NCI-H1694 treated with DMSO at 0.1 percent for 48 hours (cell line): ENCODE measurements around the gene OVAAL.

Source experiments
- DNase-seq: peaks from one replicate; lab custom pipeline; 2025; lab: John Stamatoyannopoulos, UW

OVAAL gene

DNA sequence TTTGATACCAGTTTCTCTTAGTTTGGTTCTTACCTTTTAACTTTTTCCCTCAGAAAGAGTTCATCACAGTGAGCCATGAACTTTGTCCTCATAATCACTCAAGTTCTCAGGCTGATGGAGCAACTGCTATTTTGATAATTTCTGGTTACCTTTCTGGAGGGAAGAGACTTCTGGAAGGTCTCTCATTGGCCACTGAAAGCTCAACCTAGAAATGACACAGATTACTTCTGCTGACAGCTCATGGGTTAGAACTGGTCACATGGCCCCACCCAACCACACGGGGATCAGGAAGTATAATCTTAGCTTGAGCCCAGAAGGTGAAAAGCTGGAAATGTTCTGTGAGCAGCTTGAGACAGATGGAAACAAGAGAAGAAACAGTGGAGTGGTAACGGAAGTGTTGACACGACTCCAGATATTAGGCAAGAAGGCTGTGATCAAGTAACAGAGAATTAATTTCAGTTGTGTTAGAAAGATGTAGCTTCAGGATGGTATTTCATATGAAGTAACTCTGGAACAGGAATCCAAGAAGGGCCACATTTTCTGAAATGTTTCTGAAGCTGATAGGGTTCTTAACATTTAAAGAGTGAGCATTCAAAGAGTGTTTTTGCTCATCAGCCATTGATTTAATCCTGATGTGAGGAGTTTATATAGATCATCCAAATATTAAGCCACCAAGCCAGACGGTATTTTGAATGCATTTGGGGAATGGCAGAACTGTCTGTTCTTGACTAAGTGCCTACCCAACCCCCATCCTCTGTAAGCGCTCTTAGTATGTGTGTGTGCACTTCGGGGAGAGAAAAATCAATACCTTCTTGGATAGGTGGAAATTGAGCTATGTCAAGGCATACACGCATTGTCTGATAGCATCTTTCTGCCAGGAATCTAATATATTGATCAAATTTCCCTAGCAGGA, 51.1 kb downstream of the OVAAL start:
- no peak for DNase-seq

- no peak for DNase-seq
Observed at GRCh38 chr1:180610556-180611015, 51.8 kb downstream of the OVAAL start.

- no peak for DNase-seq
Observed at GRCh38 chr1:180611016-180611930, 52.5 kb downstream of the OVAAL start.

DNA sequence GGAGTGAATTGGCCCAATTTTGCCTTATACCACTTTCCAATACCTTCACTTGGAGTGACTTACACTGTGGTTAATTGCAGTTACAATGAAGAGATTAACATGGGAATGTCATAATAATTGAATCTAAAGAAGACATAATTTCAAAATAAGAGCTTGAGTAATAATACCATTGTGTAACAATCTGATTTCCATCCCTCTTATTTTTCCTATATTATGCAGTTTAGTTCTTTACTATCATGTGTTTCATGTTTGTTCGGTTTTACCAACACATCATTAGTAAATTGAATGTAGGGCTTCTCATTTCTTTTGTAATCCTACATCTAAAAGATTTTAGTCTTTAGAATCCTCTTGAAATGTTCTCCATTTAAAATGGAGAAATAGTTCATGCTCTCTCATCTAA, 53.9 kb downstream of the OVAAL start:
- no peak for DNase-seq

- DNase-seq = no peak
Observed at GRCh38 chr1:180614730-180615129, 56.0 kb downstream of the OVAAL start.

DNA sequence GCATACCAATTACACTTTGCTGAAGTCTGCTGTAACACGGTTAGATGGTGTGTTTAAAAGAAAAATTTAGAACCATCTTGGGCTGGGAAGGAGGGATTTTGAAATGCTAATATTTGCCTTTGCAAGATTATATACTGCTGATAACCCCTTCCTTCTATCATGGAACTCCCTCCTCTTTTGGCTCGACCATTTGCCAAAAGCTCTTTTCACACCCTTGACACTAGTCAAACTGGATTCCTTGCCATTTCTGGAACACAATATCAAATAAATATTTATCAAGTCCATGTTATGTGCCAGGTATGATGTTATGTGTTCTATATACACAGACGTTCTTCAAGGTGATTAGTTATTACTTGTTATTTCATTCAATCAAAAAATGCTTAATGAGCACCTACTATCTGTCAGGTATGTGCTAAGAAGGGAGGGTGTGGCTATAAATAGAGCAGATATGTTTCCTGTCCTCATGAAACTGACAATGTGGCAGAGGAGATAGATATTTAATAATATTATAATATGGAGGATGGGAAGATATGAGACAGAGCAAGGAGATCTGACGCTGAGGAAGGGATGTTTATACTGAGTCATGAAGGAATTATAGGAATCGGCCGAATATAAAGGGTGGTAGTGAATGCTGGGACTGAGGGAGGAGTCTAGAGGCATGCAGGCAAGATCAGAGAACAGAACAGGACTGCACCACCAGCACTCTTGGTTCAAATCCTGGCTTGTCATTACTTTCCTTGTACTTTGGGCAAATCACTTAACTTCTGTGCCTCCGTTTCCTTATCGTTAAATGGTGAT, 56.9 kb downstream of the OVAAL start:
- DNase-seq = no peak
